ENCODE measurements around the gene CD300LF.

The CD300LF gene

GRCh38 chr17:74722782-74723181, 10.1 kb upstream of the CD300LF start:
- DNase-seq (ENCODE audit: low read depth): no peak
- H3K4me3 ChIP-seq (ENCODE audit: low read length): no peak overlapping the region
- no peak for TF ChIP-seq CTCF (conservative IDR thresholded peaks at IDR 0.05; ENCODE audit: low read depth, low read length)

DNA sequence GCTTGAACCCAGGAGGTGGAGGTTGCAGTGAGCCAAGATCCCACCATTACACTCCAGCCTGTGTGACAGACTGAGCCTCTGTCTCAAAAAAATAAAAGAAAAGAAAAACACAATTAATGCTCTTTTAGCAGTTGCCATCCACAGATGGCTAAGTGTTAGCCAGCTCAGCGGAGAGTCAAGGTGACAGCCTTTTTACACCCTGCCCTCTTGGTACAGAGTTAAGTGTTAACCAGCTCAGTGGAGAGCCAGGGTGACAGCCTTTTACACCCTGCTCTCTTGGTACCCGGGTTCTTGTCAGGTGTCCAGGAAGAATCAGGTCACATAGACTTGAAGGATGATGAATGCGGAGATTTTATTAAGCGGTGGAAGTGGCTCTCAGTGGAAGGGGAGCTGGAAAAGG, 7.8 kb upstream of the CD300LF start:
- DNase-seq (ENCODE audit: low read depth): no peak
- no peak for TF ChIP-seq CTCF (conservative IDR thresholded peaks at IDR 0.05; ENCODE audit: low read depth, low read length)
- no peak overlapping the region for H3K4me3 ChIP-seq (ENCODE audit: low read length)

GRCh38 chr17:74715144-74715543, 2.4 kb upstream of the CD300LF start:
- H3K4me3 ChIP-seq (ENCODE audit: low read length): no peak overlapping the region
- no peak for TF ChIP-seq CTCF (conservative IDR thresholded peaks at IDR 0.05; ENCODE audit: low read depth, low read length)
- DNase-seq (ENCODE audit: low read depth): no peak

- no peak overlapping the region for H3K4me3 ChIP-seq (ENCODE audit: low read length)
- DNase-seq (ENCODE audit: low read depth): no peak
- TF ChIP-seq CTCF (conservative IDR thresholded peaks at IDR 0.05; ENCODE audit: low read depth, low read length): no peak
These were observed 540 bp upstream of the CD300LF start for GRCh38 chr17:74713171-74713755.

DNA sequence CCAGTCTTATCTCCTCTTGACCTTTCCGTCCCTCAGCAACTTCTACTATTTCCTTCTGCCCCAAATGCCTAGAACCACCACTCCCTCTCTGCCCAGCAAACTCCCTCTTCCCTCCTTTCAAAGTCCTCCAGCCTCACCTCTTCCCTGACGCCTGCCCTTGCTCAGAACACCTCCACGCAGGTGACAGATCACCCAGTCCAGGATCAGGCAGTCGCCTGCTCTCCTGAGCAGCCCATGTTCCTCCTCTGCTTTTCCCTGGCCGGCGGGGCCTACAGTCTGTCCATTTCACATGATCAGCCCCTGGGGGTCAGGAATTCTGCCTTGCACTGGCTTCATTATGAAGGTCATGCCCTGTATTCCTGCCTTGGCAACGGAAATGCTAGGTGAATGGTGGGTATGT, 422 bp downstream of the CD300LF start:
- no peak overlapping the region for H3K4me3 ChIP-seq (ENCODE audit: low read length)
- no peak for DNase-seq (ENCODE audit: low read depth)
- TF ChIP-seq CTCF (conservative IDR thresholded peaks at IDR 0.05; ENCODE audit: low read depth, low read length): no peak

DNA sequence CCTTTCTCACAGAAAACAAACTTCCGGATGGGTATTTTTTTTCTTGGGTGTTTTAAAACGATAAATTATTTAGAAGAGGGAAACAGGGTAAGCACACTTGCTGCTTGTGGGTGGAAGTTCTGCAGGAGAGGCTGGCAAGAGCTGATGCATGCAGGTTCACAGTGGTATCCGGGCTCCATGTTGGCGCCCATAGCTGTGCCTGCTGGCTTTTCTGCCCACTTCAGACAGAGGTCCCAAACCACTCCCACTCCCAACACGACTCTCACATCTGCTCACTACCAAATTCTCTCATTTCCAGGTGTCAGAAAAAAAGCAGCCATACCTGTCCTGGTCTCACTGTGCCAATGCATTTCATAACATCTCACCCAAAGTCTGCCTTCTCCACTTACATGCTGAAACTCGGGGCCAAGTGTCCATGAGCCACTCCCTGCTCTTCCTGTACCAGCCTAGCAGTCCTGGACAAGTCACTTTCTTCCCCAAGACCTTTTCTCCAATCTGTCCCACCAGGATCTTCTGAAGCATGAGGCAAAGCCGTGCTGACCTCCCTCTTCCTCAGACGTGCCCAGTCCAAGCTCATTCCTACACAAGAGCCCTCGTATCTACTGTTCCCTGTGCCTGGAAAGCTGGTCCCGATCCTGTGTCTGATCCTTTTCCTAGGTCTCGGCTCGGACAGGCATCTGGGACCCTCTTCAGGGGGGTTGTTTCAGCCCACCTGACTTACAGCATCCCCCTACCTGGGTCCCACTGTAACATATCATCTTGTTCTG, 1.5 kb downstream of the CD300LF start:
- DNase-seq (ENCODE audit: low read depth): no peak
- H3K4me3 ChIP-seq (ENCODE audit: low read length): no peak overlapping the region
- TF ChIP-seq CTCF (conservative IDR thresholded peaks at IDR 0.05; ENCODE audit: low read depth, low read length): no peak

DNA sequence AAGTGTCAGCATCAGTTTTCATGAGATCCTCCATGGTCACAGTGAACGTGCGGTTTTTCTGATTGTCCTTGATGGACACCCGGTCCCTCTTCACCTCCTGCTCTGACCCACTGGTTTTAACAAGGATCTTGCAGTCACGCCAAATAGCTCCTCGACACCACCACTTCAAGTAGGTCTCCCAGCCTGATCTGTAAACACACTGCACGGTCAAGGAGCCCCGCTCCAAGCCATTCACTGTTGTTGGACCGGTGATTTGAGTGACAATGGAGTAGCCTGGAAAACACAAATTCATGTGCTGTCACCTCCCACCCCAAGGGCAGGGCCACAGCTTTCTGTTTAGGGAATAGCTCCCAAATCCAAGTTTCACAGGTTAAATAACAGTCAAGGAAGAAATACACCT, 8.2 kb downstream of the CD300LF start:
- H3K4me3 ChIP-seq (ENCODE audit: low read length): no peak overlapping the region
- TF ChIP-seq CTCF (conservative IDR thresholded peaks at IDR 0.05; ENCODE audit: low read depth, low read length): no peak
- no peak for DNase-seq (ENCODE audit: low read depth)

All from retinal pigment epithelial cell (primary cell).